ENCODE measurements around the gene FUT2. TPM values are rescaled to one million over a fixed set of nuclear protein-coding genes. Genes with fewer than 3 reads are reported as not detected.

Gene FUT2
- polyA plus RNA-seq, 1 donor from 2014 or later: not detected

DNA sequence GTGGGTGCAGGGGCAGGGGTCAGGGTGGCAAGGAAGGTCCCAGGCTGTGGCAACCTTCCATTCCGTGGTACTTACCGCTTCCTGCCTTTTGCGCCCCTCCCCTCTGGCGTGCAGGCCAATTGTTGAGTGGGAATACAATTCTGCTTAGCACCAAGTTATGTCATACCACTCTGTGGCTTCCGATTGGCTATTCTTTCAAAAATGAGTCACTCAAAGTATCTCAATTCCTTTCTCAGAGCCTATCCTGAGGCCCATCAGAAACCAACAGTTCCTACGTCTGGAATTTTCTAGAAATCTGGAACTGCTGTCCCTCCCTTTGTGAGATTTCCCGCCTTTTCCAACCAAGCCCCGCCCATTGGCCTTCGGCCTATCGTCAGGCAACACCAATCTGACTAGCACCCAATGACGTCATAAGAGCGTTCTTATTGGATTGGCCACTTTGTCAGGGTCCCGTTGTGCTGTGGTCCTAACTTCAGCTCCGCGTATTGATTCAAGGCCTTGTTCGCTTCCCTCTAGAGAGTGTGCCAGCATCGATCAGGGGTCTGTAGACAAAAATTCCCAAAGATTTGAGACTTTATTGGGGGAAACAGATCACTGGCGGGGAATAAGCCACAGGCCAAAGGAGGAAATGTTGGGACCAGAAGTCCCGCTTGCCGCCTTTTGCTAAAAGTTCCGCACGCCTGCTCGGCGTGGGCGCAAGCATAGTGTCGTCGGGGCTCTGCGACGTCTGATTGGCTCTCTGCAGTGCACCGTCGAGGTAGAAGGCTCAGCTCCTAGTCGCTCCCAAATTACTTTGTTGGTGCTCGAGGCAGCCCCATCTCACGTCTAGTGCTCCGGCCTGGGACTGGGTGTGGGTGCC is 34.7 kb upstream of the FUT2 start:
- TF ChIP-seq TAF1 (IDR thresholded peaks at IDR 0.05; ENCODE audit: low read depth) (no peak), MXI1 (conservative IDR thresholded peaks at IDR 0.05; ENCODE audit: poor library complexity, severe bottlenecking) (no peak), EZH2 (IDR thresholded peaks at IDR 0.05; ENCODE audit: borderline replicate concordance, insufficient read depth, low read length, poor library complexity, severe bottlenecking) (no peak), RAD21 (conservative IDR thresholded peaks at IDR 0.05) (no peak), POLR2AphosphoS5 (IDR thresholded peaks at IDR 0.05) (no peak), EP300 (conservative IDR thresholded peaks at IDR 0.05; ENCODE audit: poor library complexity, severe bottlenecking) (no peak), SMC3 (conservative IDR thresholded peaks at IDR 0.05; ENCODE audit: poor library complexity) (no peak)
- TF ChIP-seq, protein P1, sequence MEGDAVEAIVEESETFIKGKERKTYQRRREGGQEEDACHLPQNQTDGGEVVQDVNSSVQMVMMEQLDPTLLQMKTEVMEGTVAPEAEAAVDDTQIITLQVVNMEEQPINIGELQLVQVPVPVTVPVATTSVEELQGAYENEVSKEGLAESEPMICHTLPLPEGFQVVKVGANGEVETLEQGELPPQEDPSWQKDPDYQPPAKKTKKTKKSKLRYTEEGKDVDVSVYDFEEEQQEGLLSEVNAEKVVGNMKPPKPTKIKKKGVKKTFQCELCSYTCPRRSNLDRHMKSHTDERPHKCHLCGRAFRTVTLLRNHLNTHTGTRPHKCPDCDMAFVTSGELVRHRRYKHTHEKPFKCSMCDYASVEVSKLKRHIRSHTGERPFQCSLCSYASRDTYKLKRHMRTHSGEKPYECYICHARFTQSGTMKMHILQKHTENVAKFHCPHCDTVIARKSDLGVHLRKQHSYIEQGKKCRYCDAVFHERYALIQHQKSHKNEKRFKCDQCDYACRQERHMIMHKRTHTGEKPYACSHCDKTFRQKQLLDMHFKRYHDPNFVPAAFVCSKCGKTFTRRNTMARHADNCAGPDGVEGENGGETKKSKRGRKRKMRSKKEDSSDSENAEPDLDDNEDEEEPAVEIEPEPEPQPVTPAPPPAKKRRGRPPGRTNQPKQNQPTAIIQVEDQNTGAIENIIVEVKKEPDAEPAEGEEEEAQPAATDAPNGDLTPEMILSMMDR (IDR thresholded peaks at IDR 0.05; ENCODE audit: poor library complexity, severe bottlenecking): no peak
- TF ChIP-seq, protein P2, sequence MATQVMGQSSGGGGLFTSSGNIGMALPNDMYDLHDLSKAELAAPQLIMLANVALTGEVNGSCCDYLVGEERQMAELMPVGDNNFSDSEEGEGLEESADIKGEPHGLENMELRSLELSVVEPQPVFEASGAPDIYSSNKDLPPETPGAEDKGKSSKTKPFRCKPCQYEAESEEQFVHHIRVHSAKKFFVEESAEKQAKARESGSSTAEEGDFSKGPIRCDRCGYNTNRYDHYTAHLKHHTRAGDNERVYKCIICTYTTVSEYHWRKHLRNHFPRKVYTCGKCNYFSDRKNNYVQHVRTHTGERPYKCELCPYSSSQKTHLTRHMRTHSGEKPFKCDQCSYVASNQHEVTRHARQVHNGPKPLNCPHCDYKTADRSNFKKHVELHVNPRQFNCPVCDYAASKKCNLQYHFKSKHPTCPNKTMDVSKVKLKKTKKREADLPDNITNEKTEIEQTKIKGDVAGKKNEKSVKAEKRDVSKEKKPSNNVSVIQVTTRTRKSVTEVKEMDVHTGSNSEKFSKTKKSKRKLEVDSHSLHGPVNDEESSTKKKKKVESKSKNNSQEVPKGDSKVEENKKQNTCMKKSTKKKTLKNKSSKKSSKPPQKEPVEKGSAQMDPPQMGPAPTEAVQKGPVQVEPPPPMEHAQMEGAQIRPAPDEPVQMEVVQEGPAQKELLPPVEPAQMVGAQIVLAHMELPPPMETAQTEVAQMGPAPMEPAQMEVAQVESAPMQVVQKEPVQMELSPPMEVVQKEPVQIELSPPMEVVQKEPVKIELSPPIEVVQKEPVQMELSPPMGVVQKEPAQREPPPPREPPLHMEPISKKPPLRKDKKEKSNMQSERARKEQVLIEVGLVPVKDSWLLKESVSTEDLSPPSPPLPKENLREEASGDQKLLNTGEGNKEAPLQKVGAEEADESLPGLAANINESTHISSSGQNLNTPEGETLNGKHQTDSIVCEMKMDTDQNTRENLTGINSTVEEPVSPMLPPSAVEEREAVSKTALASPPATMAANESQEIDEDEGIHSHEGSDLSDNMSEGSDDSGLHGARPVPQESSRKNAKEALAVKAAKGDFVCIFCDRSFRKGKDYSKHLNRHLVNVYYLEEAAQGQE (IDR thresholded peaks at IDR 0.05; ENCODE audit: borderline replicate concordance): no peak
- no peaks in the 10 kb centered on the region for H3K36me3 ChIP-seq (ENCODE audit: insufficient read depth, low read length)
- no peak overlapping the region for H3K9ac ChIP-seq (ENCODE audit: low read length)
- H3K27ac ChIP-seq (ENCODE audit: low read length): no peak overlapping the region
- H3K79me2 ChIP-seq (replicated peaks; ENCODE audit: insufficient read depth, low read length): no peaks in the 10 kb centered on the region
- H2AFZ ChIP-seq (ENCODE audit: low read depth, low read length): no peak overlapping the region
- H4K20me1 ChIP-seq (ENCODE audit: insufficient read depth): no peaks in the 10 kb centered on the region
- no peaks in the 10 kb centered on the region for H3K27me3 ChIP-seq (ENCODE audit: insufficient read depth, low read depth, low read length)
- H3K9me3 ChIP-seq (ENCODE audit: low read length): no peaks in the 10 kb centered on the region
- H3F3A ChIP-seq (ENCODE audit: insufficient read depth, low read length, poor library complexity, severe bottlenecking): no peaks in the 10 kb centered on the region
- H3K4me3 ChIP-seq (ENCODE audit: low read length): no peak overlapping the region
- H3K9me2 ChIP-seq (ENCODE audit: insufficient read depth, low read length): no peaks in the 10 kb centered on the region
- no peak overlapping the region for H3K4me2 ChIP-seq (ENCODE audit: low read length)

DNA sequence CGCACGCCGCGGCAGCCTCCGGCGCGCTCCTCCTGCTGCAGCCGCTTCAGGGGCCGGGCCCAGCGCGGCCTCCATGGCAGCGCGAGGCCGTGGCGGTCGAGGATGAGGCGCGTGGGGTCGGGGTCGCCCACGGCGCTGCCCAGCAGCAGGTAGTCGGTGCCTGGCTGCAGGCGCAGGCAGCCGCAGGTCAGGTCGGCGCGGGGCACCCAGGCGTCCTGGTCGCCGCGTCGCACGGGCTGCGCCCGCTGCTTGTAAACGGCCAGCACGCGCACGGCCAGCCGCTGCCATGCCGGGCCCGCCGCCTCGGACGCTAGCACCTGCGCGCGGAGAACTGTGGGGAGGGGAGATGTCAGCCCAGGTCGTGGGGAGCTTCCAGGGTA is 34.1 kb upstream of the FUT2 start:
- H3K4me2 ChIP-seq (ENCODE audit: low read length): no peak overlapping the region
- no peaks in the 10 kb centered on the region for H3K27me3 ChIP-seq (ENCODE audit: insufficient read depth, low read depth, low read length)
- H3K9me2 ChIP-seq (ENCODE audit: insufficient read depth, low read length): no peaks in the 10 kb centered on the region
- H3K27ac ChIP-seq (ENCODE audit: low read length): no peak overlapping the region
- no peaks in the 10 kb centered on the region for H3K9me3 ChIP-seq (ENCODE audit: low read length)
- H3K79me2 ChIP-seq (replicated peaks; ENCODE audit: insufficient read depth, low read length): no peaks in the 10 kb centered on the region
- no peaks in the 10 kb centered on the region for H3F3A ChIP-seq (ENCODE audit: insufficient read depth, low read length, poor library complexity, severe bottlenecking)
- no peak overlapping the region for H3K9ac ChIP-seq (ENCODE audit: low read length)
- no peak overlapping the region for H3K4me3 ChIP-seq (ENCODE audit: low read length)
- no peaks in the 10 kb centered on the region for H4K20me1 ChIP-seq (ENCODE audit: insufficient read depth)
- H3K36me3 ChIP-seq (ENCODE audit: insufficient read depth, low read length): no peaks in the 10 kb centered on the region
- TF ChIP-seq RAD21 (conservative IDR thresholded peaks at IDR 0.05): no peak
- no peak for TF ChIP-seq MXI1 (conservative IDR thresholded peaks at IDR 0.05; ENCODE audit: poor library complexity, severe bottlenecking)
- TF ChIP-seq, protein P1 (IDR thresholded peaks at IDR 0.05; ENCODE audit: poor library complexity, severe bottlenecking): no peak
- TF ChIP-seq EZH2 (IDR thresholded peaks at IDR 0.05; ENCODE audit: borderline replicate concordance, insufficient read depth, low read length, poor library complexity, severe bottlenecking): no peak
- no peak for TF ChIP-seq TAF1 (IDR thresholded peaks at IDR 0.05; ENCODE audit: low read depth)
- TF ChIP-seq, protein P2 (IDR thresholded peaks at IDR 0.05; ENCODE audit: borderline replicate concordance): no peak
- TF ChIP-seq EP300 (conservative IDR thresholded peaks at IDR 0.05; ENCODE audit: poor library complexity, severe bottlenecking): no peak
- no peak for TF ChIP-seq SMC3 (conservative IDR thresholded peaks at IDR 0.05; ENCODE audit: poor library complexity)
- TF ChIP-seq POLR2AphosphoS5 (IDR thresholded peaks at IDR 0.05): no peak
- H2AFZ ChIP-seq (ENCODE audit: low read depth, low read length): no peak overlapping the region

All from neural cell (in vitro differentiated cells).